Measurements from ENCODE around the gene SRP54.
"Not testable (repeated sequence)": the region's sequence is repeated elsewhere in the genome, so short reads cannot be mapped to it uniquely, and the experiment has no call there.

The SRP54 gene

DNA sequence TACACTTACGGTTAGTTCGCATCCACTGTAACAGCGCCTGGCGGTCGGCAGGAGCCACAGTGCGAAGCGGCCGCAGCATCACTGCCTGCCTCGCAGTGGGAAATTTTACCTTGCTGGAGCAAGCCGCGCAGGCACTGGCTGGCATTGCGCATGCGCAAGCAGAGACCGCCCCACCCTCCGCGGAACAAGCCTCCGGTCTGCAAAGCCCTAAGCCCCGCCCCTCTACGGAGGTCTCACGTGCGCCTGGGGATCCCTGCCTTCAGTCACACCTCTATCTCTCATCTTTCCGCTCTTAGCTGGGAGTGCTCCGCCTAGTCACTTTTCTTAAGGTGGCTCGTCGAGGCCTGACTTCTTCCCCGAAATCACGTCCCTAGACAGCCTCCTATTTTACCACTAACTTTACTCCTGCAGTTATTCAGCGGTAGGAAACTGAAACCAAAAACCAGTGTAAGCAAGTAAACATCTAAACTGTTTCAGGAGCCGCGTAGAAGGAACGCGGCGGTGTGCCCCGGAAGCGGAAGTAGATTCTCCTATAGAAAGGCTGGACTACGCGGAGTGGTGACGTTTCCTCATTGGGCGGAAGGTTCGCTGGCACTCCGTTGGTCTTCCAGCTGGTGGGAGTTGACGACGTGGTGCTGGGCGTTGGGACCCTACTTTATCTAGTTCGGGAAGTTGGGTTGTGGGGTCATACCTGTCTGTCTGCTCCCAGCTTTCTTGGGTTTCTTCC is at the start of gene SRP54:
SRP54 (plus strand) TSS at position 572 of the 727 bp plus-strand sequence. CDS start 13,718 bp downstream, outside the sequence.
- DNase-seq, result peak; percentile 99

DNA sequence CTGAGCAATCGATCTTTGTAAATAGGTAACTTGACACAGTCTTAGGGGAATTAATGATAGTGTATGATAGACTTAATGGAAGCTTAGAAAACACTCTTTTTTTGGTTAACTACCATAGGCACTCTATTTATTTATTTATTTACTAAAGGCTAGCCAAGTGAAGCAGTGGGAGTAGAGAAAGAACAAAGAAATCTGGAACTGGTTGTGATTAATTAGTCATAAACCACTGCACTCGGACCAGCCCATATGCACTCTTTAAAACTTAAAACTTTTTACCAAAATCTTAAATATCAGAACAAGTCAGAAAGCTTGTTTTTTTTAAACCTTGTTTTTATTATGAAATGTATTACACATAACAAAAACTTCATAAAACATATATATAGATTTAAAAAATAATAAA is 49.5 kb upstream of the SRP54 start:
- no peak for DNase-seq

DNA sequence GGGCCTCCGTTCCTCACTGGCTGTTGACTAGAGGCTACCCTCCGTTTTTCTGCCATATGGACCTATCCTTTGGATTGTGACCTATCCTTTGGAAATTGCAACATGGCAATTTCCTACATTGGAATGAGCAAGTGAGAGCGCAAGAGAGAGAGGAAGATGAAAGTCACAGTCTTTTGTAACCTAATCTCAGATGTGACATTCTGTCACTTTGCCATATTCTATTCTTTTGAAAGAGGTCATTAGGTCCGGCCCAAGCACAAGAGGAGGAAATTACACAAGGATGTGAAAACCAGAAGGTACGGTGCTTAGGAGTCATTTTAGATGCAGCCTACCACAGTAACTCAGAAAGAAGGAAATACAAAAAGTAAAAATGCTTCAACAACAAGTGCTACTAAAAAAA is 47.3 kb upstream of the SRP54 start:
- no peak for DNase-seq

DNA sequence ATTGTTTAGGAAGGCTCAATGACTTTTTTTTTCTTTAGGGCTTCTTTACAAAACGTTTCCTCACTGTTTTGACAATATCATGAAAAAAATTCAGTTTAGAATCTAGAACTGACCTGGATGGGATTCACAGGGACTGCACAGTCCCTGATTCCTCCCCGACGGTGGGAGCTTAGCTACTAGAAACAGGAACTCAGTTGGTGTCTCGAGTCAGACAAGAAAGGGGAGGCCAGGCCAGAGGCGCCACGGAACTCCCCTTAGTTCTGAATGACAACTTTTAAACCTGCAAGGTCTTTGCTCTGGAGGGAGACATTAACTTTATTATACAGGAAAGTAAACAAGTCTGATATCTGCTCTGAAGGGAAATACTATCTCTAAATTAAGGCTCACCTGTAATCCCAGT is 45.4 kb upstream of the SRP54 start:
- no peak for DNase-seq

DNA sequence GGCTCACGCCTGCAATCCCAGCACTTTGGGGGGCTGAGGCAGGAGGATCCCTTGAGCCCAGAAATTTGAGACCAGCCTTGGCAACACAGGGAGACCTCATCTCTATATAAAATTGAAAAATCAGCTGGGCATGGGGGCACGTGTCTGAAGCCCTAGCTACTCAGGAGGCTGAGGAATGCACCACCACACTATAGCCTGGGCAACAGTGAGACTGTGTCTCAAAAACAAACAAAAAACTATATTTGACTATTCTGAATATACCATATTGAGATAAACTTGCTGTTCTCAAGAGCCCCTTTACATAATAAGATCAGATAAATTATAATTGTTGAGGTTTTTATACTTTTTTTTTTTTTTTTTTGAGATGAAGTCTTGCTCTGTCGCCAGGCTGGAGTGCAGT is 44.9 kb upstream of the SRP54 start:
- DNase-seq, result no peak

DNA sequence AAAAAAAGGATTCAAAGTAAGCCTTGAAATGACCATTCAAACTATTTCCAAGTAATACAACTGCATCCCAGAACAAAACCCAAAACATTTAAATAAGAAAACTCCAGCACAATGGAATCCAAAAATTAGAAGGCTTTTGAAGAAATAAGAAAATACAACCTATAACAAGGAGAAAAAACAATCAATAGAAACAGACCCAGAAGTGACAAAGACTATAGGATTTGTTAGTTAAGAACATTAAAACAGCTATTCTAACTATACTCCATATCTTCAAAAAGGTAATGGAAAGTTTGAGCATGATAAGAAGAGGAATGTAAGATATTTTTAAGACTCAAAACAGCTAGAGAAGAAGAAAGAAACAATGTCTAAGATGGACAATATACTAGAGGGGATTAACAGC is 39.3 kb upstream of the SRP54 start:
- DNase-seq, result no peak

DNA sequence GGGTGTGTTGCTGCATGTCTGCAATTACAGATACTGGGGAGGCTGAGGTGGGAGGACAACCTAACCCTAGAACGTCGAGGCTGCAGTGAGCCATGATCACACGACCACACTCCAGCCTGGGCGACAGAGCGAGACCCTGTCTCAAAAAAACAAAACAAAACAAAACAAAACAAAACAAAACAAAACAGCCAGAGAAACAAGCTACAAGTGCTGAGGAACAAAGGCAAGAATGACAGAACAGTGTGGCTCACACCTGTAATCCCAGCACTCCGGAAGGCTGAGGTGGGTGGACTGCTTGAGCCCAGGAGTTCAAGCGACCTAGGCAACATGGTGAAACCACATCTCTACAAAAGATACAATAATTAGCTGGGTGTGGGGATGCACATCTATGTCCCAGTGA is 38.0 kb upstream of the SRP54 start:
- no peak for DNase-seq

DNA sequence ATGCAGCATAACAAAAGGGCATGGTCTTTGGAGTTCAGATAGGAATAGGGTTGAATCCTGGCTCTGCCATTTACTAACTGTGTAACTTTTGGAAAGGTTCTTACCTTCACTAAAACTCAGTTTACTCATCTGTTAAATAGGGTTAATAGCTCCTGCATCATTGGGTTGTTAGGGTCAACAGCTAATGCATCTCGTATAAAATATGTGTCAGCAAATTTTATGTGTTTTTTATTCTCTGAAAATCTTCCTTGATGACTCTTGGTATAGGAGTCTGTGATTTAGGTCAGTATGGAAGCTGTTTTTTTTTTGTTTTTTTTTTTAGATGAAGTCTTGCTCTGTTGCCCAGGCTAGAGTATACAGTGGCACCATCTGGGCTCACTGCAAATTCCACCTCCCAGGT is 36.1 kb upstream of the SRP54 start:
- no peak for DNase-seq

DNA sequence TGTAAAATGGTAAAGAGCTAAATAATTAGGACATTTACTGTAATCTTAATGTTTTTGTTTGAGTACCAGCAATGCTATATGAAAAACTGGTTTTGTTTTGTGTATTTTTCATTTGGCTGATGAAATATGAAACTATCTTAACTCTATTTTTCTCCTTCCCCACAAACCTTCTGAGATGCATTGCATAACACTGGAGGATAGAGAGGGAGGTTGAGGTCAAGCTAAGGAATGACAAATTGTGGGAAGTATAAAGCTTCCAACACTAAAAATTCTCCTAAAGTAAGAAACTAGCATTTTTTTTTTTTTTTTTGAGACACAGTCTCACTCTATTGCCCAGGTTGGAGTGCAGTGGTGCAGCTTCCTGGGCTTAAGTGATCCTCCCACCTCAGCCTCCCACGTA is 31.5 kb upstream of the SRP54 start:
- DNase-seq, result no peak

DNA sequence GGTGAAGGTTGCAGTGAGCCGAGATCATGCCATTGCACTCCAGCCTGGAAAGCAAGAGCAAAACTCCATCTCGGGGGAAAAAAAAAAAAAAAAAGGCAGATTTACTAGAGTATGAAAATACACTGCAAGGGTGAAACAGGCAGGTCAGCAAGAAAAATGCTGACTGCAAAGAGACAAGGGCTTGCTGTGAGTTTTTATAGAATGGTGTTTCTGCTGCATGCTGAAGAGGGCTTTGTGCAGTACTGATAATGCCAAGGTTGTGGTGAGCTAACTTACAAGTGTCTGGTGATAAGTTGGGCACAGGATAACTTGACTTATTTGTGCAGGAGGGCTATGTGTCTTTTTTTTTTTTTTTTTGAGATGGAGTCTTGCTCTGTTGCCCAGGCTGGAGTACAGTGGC is 25.9 kb upstream of the SRP54 start:
- peak; percentile 91 for DNase-seq

DNA sequence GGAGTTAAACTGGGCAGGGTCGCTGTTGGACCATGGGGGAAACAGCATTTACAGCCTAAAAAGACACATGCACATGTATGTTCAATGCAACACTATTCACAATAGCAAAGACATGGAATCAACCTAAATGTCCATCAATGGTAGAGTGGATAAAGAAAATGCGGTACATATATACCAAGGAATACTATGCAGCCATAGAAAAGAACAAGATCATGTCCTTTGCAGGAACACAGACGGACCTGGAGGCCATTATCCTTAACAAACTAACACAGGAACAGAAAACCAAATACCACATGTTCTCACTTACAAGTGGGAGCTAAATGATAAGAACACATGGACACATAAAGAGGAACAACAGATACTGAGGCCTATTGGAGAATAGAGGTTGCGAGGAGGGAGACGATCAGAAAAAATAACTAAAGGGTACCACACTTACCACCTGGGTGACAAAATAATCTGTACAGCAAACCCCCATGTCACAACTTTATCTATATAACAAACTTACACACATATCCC is 25.0 kb upstream of the SRP54 start:
- DNase-seq, result peak; percentile 61

DNA sequence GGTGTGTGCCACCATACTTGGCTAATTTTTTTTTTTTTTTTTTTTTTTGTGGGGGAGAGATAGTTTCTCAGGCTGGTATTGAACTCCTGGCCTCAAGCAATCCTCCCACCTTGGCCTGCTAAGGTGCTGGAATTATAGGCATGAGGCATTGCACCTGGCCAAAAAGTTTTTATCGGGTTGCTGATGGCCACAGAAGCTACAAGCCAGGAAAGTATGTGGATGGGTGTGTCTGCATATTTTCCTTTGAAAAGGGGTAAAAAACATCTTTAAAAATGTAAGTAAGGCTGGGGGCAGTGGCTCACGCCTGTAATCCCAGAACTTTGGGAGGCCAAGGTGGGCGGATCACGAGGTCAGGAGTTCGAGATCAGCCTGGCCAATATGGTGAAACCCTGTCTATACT is 20.7 kb upstream of the SRP54 start:
- DNase-seq, result not testable (repeated sequence)

DNA sequence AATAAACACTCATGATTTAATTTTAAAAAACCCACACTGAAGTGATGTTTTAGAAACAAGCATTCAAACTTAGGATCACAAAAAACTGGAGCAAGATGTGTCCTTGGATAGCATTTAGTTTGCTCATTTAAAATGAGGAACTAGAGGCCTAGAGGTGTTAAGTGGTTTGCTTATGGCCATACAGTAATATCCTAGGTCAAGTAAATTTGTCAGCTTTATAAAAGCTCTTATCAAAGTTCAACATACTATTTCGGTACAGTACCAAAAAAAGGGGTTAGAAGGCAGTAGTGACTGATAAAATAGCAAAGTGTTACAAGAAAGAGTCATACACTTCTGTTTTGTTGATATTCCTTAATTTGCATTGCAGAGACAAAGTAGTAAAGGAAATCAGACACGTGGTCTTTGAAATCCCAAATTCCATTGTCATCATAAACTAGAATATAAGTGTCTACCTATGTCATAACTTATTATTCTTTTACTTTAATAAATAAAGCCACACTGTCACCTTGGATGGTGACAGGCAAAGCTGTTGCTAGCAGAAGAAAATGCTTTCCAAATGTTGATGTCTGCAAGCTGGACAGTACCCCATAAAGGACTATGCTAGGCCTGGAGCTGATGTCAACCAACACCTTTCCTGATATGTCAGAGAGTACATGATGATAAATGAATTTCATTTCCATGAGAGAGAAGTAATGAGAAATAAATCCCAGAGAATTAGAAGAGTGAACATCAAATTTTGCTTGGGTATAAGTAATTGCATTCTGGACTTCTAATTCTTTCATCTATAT is 17.6 kb upstream of the SRP54 start:
- peak; percentile 65 for DNase-seq

DNA sequence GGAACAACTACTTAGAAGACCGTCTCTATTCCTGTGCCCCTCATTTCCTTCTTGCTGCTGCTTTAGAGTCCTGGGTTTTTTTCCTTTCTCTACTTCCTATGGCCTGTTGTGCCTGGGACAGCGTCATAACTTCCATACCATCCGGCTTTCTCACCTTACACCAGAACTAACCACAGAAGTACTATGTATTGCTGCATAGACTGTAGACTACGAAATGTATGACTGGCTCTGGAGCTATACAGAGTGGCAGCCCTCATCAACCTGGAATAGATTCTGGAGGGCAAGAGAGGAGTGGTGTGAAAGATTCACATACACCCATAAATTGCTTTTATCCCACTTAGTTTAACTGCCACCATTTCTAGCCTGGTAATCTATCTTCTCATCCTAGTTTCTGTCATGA is 16.9 kb upstream of the SRP54 start:
- DNase-seq, result no peak

DNA sequence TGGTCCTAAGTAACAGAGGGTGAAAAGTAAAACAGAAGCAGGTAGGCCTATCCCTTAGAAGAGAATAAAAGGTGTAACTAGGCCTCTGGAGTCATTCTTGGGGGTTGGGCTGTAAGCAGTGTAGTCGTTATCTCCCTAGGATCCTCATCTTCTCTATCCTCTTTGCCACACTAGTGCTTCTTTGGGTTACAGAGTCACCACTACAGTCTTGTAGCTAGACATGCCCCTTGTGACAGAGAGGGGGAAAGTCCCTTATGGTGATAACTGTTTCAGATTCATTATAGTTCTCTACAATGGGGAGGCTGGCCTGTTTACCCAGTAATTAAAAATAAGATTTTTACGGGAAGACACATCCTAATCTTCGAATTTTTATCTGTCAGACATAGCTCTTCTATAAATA is 16.4 kb upstream of the SRP54 start:
- DNase-seq, result peak; percentile 64

DNA sequence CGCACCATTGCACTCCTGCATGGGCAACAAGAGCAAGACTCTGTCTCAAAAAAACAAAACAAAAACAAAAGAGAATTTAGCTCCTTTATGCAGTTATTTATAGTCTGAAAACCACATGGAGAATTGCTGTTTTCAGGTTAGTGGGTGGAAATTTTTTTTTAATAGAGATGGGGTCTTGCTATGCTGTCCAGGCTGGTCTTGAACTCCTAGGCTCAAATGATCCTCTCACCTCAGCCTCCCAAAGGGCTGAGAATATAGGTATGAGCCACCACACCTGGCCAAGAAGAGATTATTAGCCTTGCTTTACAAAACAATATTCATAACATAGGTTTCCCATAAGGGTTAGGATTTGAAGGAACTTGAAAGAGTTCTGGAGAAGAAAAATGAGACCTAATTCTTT is 12.1 kb upstream of the SRP54 start:
- DNase-seq, result no peak

DNA sequence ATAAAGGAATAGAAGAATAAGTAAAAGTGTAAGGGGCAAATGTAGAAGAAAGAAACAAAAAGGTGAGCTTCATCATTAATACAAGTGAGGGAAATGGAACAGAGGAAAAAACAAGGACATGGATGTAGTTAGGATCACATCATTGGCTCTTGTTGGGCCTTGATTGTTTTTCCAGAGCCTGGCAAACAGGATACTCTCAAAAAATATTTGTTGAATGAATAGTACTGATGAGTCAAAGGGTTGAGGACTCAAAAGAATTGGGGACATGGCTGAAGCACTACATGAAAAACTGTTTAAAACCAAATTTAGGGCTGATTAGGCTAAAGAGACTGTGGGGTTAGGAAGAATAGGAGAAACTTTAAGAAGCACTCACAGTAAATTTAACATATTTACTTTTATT is 11.4 kb upstream of the SRP54 start:
- no peak for DNase-seq

DNA sequence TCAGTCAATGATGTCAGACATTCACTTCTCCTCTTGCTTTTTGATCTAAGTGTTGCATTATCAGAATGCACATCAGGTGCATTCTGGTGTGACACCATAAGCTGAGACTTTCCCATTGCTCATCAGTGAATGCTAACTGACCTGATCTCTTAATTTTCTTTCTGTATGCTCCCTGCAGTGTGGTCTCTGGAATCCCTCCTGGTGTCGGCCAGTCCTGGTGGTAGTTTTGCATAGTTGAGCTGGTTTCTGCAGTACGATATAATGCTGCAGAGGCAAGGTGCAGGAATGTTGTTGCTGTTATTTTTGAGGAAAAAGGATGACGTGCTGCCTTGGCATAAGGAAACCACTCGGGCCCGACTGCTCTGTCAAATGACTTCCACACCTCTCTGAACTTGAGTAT is 11.0 kb upstream of the SRP54 start:
- DNase-seq, result no peak

DNA sequence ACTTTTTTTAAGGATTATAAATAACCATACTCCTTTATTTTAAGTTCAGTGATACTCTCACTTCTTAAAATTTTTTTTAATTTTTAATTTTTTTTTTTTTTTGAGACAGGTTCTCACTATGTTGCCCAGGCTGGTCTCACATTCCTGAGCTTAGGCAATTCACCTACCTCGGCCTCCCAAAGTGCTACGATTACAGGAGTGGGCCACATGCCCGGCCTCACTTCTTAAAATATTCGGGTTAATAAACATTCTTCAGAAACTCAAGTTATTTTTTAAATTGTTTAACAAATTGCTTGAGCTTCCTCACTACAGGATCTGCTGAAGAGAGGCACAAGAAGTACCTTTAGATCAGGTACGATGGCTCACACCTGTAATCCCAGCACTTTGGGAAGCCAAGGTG is 4.3 kb upstream of the SRP54 start:
- no peak for DNase-seq

DNA sequence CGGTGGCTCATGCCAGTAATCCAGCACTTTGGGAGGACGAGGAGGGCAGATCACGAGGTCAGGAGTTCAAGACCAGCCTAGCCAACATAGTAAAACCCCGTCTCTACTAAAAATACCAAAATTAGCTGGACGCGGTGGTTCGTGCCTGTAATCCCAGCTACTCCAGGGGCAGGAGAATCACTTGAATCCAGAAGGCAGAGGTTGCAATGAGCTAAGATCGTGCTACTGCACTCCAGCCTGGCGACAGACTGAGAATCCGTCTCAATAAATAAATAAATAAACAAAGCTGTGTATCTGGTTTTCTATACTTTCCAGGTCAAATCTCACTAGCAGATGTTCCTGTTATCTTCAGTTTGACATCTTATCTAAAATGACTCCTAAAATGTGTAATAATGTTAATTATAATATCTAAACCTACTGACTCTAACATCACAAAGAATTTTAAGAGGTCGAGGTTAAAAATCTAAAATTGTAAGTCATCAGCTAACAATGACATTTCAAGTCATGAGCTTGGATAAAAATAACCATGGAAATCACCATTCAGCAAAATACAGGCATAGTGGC is 2.4 kb upstream of the SRP54 start:
- no peak for DNase-seq

DNA sequence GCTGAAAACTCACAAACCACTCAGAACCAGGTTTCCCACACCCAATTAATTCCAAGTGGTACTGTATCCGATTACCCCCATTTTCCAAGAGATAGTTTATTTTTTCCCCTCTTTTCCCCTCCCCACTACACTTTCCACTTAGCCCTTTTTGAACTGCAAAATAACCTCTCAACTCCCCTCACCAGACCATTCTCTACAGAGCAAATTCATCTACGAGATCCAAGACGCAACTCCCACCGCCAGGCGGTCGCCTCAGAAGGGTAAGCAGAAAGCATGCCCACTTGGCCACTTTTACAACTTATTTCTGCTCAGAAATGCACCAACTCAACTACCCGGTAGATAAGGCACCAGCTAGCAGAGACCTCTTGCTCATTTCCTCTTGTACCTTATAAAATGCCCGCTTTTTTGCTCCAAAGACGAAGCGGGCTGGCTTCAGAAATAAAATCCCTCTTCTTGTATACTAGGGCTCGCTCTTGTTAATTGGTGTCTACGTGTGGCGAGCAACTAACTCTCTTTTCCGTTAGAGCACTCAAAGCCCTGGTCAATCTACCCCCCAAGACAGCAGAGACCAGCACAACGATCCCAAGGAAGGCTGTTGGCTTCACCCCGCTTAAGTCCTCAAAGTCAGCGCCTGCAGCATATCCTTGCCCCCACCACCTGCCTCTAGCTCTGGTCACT is 910 bp upstream of the SRP54 start:
- no peak for DNase-seq

DNA sequence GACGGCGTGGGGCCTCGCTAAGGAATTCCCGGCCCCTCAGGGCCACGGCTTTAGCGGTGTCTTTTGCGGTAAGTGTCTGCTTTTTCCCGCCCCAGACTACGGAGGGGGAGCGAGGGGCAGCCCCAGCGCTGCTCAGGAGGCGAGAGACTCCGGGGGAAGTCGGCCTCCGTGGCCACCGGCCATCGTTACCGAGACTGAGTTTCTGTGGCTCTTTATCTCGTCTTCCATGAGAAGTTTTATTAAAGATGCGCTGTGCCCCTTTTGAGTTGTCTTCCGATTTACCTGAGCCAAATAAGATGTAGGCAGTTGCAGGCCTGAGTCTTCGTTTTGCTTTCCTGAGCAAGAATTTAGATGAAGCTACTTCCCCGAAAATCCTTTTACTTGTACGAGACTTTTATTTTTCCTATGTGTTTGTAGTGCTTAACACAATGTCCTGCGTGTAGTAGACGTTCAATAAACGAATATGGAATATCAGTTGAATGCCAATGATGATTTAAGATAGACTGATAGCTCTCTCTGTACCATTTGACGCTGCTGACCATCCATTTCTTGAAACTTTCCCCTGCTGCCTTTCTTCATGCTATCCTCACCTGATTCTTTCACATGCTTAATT is 462 bp downstream of the SRP54 start:
- no peak for DNase-seq

DNA sequence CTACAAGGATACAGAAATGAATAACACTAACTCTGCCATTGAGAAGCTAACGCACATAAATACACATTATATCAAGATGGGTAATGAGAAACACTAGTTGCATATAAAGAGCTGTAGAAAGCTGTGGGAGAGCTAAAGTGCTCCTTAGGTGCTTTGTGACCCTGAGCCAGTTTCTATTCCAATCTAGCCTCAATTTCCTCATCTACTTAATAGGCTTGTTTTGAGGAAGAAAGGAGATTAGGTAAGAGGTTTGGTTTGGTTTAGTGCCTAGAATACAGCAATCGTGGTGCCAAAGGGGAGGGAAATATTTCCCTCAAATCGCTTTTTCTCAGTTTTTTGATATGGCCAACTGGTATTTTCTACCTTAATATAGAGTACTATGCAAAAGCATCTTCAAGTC is 994 bp downstream of the SRP54 start:
- DNase-seq, result peak; percentile 13
